IMR-90 (cell line): ENCODE measurements around the gene CCNT2.

Experiments
- BHLHE40 ChIP-seq: fragments of 150-350 bp; IDR thresholded peaks from 2 replicates; pipeline ENCODE4 v1.6.1; 2016; ENCODE audit warnings: mild to moderate bottlenecking, low read depth, low read length
- CHD1 ChIP-seq: IDR thresholded peaks from 2 replicates; pipeline ENCODE4 v1.6.1; 2012; ENCODE audit warnings: low read depth, low read length, improper control_type of control experiment
- POLR2A ChIP-seq: IDR thresholded peaks from 2 replicates; pipeline ENCODE4 v1.6.1; 2012; ENCODE audit warnings: mild to moderate bottlenecking, low read depth, low read length
- RAD21 ChIP-seq: IDR thresholded peaks from 2 replicates; pipeline ENCODE4 v1.6.1; 2012; ENCODE audit warnings: low read length, improper control_type of control experiment
- RCOR1 ChIP-seq: IDR thresholded peaks from 2 replicates; pipeline ENCODE4 v1.6.1; 2012; ENCODE audit warnings: mild to moderate bottlenecking, low read length, improper control_type of control experiment; ENCODE audit not compliant: insufficient replicate concordance
- RFX5 ChIP-seq: IDR thresholded peaks from 2 replicates; pipeline ENCODE4 v1.8.0; 2012; ENCODE audit warnings: low read depth, mild to moderate bottlenecking, low read length, moderate library complexity
- SMC3 ChIP-seq: fragments of 150-350 bp; IDR thresholded peaks from 2 replicates; pipeline ENCODE4 v1.6.1; 2016; ENCODE audit warnings: low read depth, mild to moderate bottlenecking, antibody characterized with exemption, low read length, moderate library complexity
- TF ChIP-seq, protein P1 (sequence below): conservative IDR thresholded peaks from 2 replicates; pipeline ENCODE4 v1.5.1; 2012; ENCODE audit warnings: mild to moderate bottlenecking, low read depth, low read length, improper control_type of control experiment
- TF ChIP-seq, protein P2 (sequence below): fragments of 150-350 bp; IDR thresholded peaks from 2 replicates; pipeline ENCODE4 v1.6.1; 2016; ENCODE audit warnings: low read depth, mild to moderate bottlenecking, low read length, moderate library complexity, borderline replicate concordance

DNA sequence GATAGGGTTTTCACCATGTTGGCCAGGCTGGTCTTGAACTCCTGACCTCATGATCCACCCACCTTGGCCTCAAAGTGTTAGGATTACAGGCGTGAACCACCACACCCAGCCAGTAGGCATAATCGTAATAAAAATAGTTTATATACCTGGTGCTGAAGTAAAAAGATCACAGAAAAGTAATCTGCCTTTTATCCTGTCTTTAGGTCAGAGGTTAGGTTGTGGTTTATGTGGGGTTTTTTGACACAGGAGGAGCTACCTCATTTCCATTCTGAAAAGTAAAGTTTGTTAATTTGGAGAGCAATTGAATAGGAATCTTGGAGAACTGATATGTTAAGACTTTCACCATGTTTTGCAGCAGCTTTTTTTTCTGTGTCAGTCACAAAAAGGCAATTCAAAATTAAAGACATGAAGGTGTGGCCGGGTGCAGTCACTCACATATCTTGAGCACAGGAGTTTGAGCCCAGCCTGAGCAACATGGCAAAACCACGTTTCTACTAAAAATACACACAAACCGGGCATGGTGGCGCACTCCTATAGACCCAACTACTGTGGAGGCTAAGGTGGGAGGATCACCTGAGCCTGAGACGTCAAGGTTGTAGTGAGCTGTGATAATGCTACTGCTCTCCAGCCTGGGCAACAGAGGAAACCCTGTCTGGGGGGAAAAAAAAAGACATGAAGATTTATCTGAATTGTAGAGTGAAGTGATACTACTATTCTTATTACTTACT, 31.5 kb downstream of the CCNT2 start:
- TF ChIP-seq POLR2A (no peak), RFX5 (no peak), BHLHE40 (no peak), RCOR1 (no peak), RAD21 (no peak), SMC3 (no peak), CHD1 (no peak)
- TF ChIP-seq, protein P1, sequence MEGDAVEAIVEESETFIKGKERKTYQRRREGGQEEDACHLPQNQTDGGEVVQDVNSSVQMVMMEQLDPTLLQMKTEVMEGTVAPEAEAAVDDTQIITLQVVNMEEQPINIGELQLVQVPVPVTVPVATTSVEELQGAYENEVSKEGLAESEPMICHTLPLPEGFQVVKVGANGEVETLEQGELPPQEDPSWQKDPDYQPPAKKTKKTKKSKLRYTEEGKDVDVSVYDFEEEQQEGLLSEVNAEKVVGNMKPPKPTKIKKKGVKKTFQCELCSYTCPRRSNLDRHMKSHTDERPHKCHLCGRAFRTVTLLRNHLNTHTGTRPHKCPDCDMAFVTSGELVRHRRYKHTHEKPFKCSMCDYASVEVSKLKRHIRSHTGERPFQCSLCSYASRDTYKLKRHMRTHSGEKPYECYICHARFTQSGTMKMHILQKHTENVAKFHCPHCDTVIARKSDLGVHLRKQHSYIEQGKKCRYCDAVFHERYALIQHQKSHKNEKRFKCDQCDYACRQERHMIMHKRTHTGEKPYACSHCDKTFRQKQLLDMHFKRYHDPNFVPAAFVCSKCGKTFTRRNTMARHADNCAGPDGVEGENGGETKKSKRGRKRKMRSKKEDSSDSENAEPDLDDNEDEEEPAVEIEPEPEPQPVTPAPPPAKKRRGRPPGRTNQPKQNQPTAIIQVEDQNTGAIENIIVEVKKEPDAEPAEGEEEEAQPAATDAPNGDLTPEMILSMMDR = no peak
- TF ChIP-seq, protein P2, sequence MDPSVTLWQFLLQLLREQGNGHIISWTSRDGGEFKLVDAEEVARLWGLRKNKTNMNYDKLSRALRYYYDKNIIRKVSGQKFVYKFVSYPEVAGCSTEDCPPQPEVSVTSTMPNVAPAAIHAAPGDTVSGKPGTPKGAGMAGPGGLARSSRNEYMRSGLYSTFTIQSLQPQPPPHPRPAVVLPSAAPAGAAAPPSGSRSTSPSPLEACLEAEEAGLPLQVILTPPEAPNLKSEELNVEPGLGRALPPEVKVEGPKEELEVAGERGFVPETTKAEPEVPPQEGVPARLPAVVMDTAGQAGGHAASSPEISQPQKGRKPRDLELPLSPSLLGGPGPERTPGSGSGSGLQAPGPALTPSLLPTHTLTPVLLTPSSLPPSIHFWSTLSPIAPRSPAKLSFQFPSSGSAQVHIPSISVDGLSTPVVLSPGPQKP = no peak
